Hepatocyte (in vitro differentiated cells): Measurements from ENCODE around the gene ARHGAP1.

ENCODE experiments used
- CTCF ChIP-seq: fragments of 200-600 bp; sonication (generic); IDR thresholded peaks from 2 replicates; pipeline ENCODE4 v1.5.1; 2016; ENCODE audit warnings: antibody characterized with exemption, mild to moderate bottlenecking; ENCODE audit not compliant: poor library complexity
- EZH2phosphoT487 ChIP-seq: fragments of 200-600 bp; sonication (generic); IDR thresholded peaks from one replicate; pipeline ENCODE4 v1.6.1; 2018; ENCODE audit warnings: antibody characterized with exemption, mild to moderate bottlenecking, low read depth, moderate library complexity; ENCODE audit not compliant: unreplicated experiment, severe bottlenecking

GRCh38 chr11:46665356-46665755, 35.1 kb downstream of the ARHGAP1 start:
- TF ChIP-seq CTCF (no peak), EZH2phosphoT487 (no peak)
